Measurements from ENCODE around the gene ARHGAP29.

The ARHGAP29 gene

GRCh38 chr1:94257444-94257843 is 20.1 kb upstream of the ARHGAP29 start:
- Histone ChIP-seq H2BK120ac (ENCODE audit: insufficient read depth, low read length, poor library complexity) (no peak overlapping the region), H3K27ac (ENCODE audit: low read depth, low read length) (no peak overlapping the region), H2BK12ac (ENCODE audit: low read length) (no peak overlapping the region), H3K4me1 (ENCODE audit: control insufficient read depth in 1 of 2, insufficient read depth in 2 of 2, low read length in 2 of 2) (no peaks in the 10 kb centered on the region), H3K23ac (ENCODE audit: low read length) (no peak overlapping the region), H3K4ac (ENCODE audit: low read depth, low read length) (no peak overlapping the region), H2BK5ac (ENCODE audit: low read depth, low read length, poor library complexity) (no peak overlapping the region), H3K4me3 (ENCODE audit: low read depth, low read length) (no peak overlapping the region), H3K4me2 (ENCODE audit: low read length) (no peak overlapping the region), H3K9ac (ENCODE audit: low read length) (no peak overlapping the region), H3K79me1 (ENCODE audit: low read length) (no peaks in the 10 kb centered on the region), H3K9me3 (ENCODE audit: insufficient read depth, low read depth, low read length) (no peaks in the 10 kb centered on the region), H3K14ac (ENCODE audit: low read length) (no peak overlapping the region), H3K27me3 (ENCODE audit: insufficient read depth, low read length) (no peaks in the 10 kb centered on the region), H3K36me3 (ENCODE audit: control insufficient read depth in 1 of 2, insufficient read depth in 2 of 2, low read length in 2 of 2) (no peaks in the 10 kb centered on the region), H3K18ac (ENCODE audit: low read length) (no peak overlapping the region), H2AK5ac (ENCODE audit: low read length) (no peak overlapping the region), H2AFZ (ENCODE audit: insufficient read depth, low read length, poor library complexity) (no peak overlapping the region), H4K8ac (ENCODE audit: low read depth, low read length) (no peak overlapping the region), H3K79me2 (ENCODE audit: control insufficient read depth, insufficient read depth, low read length, poor library complexity) (no peaks in the 10 kb centered on the region), H4K12ac (ENCODE audit: low read depth, low read length) (no peak overlapping the region), H4K91ac (ENCODE audit: low read depth, low read length) (no peak overlapping the region)
- no peak for DNase-seq

GRCh38 chr1:94255476-94255875 is 18.1 kb upstream of the ARHGAP29 start:
- no peak overlapping the region for H2BK12ac ChIP-seq (ENCODE audit: low read length)
- H3K9ac ChIP-seq (ENCODE audit: low read length) = no peak overlapping the region
- no peak overlapping the region for H3K23ac ChIP-seq (ENCODE audit: low read length)
- no peak overlapping the region for H2AFZ ChIP-seq (ENCODE audit: insufficient read depth, low read length, poor library complexity)
- no peaks in the 10 kb centered on the region for H3K79me1 ChIP-seq (ENCODE audit: low read length)
- H3K14ac ChIP-seq (ENCODE audit: low read length) = no peak overlapping the region
- H3K4me3 ChIP-seq (ENCODE audit: low read depth, low read length) = no peak overlapping the region
- H4K91ac ChIP-seq (ENCODE audit: low read depth, low read length) = no peak overlapping the region
- H2BK5ac ChIP-seq (ENCODE audit: low read depth, low read length, poor library complexity) = no peak overlapping the region
- H3K36me3 ChIP-seq (ENCODE audit: control insufficient read depth in 1 of 2, insufficient read depth in 2 of 2, low read length in 2 of 2) = no peaks in the 10 kb centered on the region
- no peak overlapping the region for H3K18ac ChIP-seq (ENCODE audit: low read length)
- no peaks in the 10 kb centered on the region for H3K27me3 ChIP-seq (ENCODE audit: insufficient read depth, low read length)
- DNase-seq = no peak
- H2BK120ac ChIP-seq (ENCODE audit: insufficient read depth, low read length, poor library complexity) = no peak overlapping the region
- H3K4me1 ChIP-seq (ENCODE audit: control insufficient read depth in 1 of 2, insufficient read depth in 2 of 2, low read length in 2 of 2) = no peaks in the 10 kb centered on the region
- no CpG with 5 or more reads among the region's 2 CpGs for WGBS (ENCODE audit: extremely low coverage, insufficient coverage, insufficient read length)
- H3K27ac ChIP-seq (ENCODE audit: low read depth, low read length) = no peak overlapping the region
- H3K79me2 ChIP-seq (ENCODE audit: control insufficient read depth, insufficient read depth, low read length, poor library complexity) = no peaks in the 10 kb centered on the region
- H4K8ac ChIP-seq (ENCODE audit: low read depth, low read length) = no peak overlapping the region
- no peak overlapping the region for H3K4ac ChIP-seq (ENCODE audit: low read depth, low read length)
- no peak overlapping the region for H2AK5ac ChIP-seq (ENCODE audit: low read length)
- H3K9me3 ChIP-seq (ENCODE audit: insufficient read depth, low read depth, low read length) = no peaks in the 10 kb centered on the region
- H3K4me2 ChIP-seq (ENCODE audit: low read length) = no peak overlapping the region
- H4K12ac ChIP-seq (ENCODE audit: low read depth, low read length) = no peak overlapping the region

GRCh38 chr1:94254073-94254810 is 16.9 kb upstream of the ARHGAP29 start:
- no peak overlapping the region for H4K8ac ChIP-seq (ENCODE audit: low read depth, low read length)
- H3K79me2 ChIP-seq (ENCODE audit: control insufficient read depth, insufficient read depth, low read length, poor library complexity) = no peaks in the 10 kb centered on the region
- H4K12ac ChIP-seq (ENCODE audit: low read depth, low read length) = no peak overlapping the region
- H3K36me3 ChIP-seq (ENCODE audit: control insufficient read depth in 1 of 2, insufficient read depth in 2 of 2, low read length in 2 of 2) = no peaks in the 10 kb centered on the region
- no peaks in the 10 kb centered on the region for H3K27me3 ChIP-seq (ENCODE audit: insufficient read depth, low read length)
- H2AK5ac ChIP-seq (ENCODE audit: low read length) = no peak overlapping the region
- no peak overlapping the region for H4K91ac ChIP-seq (ENCODE audit: low read depth, low read length)
- H3K79me1 ChIP-seq (ENCODE audit: low read length) = no peaks in the 10 kb centered on the region
- no peak overlapping the region for H2AFZ ChIP-seq (ENCODE audit: insufficient read depth, low read length, poor library complexity)
- H3K14ac ChIP-seq (ENCODE audit: low read length) = no peak overlapping the region
- H3K4me3 ChIP-seq (ENCODE audit: low read depth, low read length) = no peak overlapping the region
- no peak overlapping the region for H3K9ac ChIP-seq (ENCODE audit: low read length)
- H3K4ac ChIP-seq (ENCODE audit: low read depth, low read length) = no peak overlapping the region
- peaks cover 2 to 4% of the 10 kb centered on the region in 2 experiments for H3K4me1 ChIP-seq (ENCODE audit: control insufficient read depth in 1 of 2, insufficient read depth in 2 of 2, low read length in 2 of 2)
- no peaks in the 10 kb centered on the region for H3K9me3 ChIP-seq (ENCODE audit: insufficient read depth, low read depth, low read length)
- no peak for DNase-seq
- no peak overlapping the region for H3K4me2 ChIP-seq (ENCODE audit: low read length)
- H3K18ac ChIP-seq (ENCODE audit: low read length) = no peak overlapping the region
- WGBS (ENCODE audit: extremely low coverage, insufficient coverage, insufficient read length) = no CpG with 5 or more reads among the region's 3 CpGs
- no peak overlapping the region for H2BK120ac ChIP-seq (ENCODE audit: insufficient read depth, low read length, poor library complexity)
- H2BK5ac ChIP-seq (ENCODE audit: low read depth, low read length, poor library complexity) = no peak overlapping the region
- H3K23ac ChIP-seq (ENCODE audit: low read length) = no peak overlapping the region
- H3K27ac ChIP-seq (ENCODE audit: low read depth, low read length) = no peak overlapping the region
- H2BK12ac ChIP-seq (ENCODE audit: low read length) = no peak overlapping the region

- Histone ChIP-seq H2BK120ac (ENCODE audit: insufficient read depth, low read length, poor library complexity) (no peak overlapping the region), H3K4ac (ENCODE audit: low read depth, low read length) (no peak overlapping the region), H3K23ac (ENCODE audit: low read length) (no peak overlapping the region), H4K91ac (ENCODE audit: low read depth, low read length) (no peak overlapping the region), H4K8ac (ENCODE audit: low read depth, low read length) (no peak overlapping the region), H2AFZ (ENCODE audit: insufficient read depth, low read length, poor library complexity) (no peak overlapping the region), H3K18ac (ENCODE audit: low read length) (no peak overlapping the region), H3K27me3 (ENCODE audit: insufficient read depth, low read length) (no peaks in the 10 kb centered on the region), H3K36me3 (ENCODE audit: control insufficient read depth in 1 of 2, insufficient read depth in 2 of 2, low read length in 2 of 2) (no peaks in the 10 kb centered on the region), H3K9me3 (ENCODE audit: insufficient read depth, low read depth, low read length) (no peaks in the 10 kb centered on the region), H2BK5ac (ENCODE audit: low read depth, low read length, poor library complexity) (no peak overlapping the region), H2BK12ac (ENCODE audit: low read length) (no peak overlapping the region), H3K4me1 (ENCODE audit: control insufficient read depth in 1 of 2, insufficient read depth in 2 of 2, low read length in 2 of 2) (peaks cover 2 to 4% of the 10 kb centered on the region in 2 experiments), H3K4me2 (ENCODE audit: low read length) (no peak overlapping the region), H3K27ac (ENCODE audit: low read depth, low read length) (no peak overlapping the region), H3K79me2 (ENCODE audit: control insufficient read depth, insufficient read depth, low read length, poor library complexity) (no peaks in the 10 kb centered on the region), H3K14ac (ENCODE audit: low read length) (no peak overlapping the region), H4K12ac (ENCODE audit: low read depth, low read length) (no peak overlapping the region), H3K9ac (ENCODE audit: low read length) (no peak overlapping the region), H3K4me3 (ENCODE audit: low read depth, low read length) (no peak overlapping the region), H2AK5ac (ENCODE audit: low read length) (no peak overlapping the region), H3K79me1 (ENCODE audit: low read length) (no peaks in the 10 kb centered on the region)
- no CpG with 5 or more reads among the region's 9 CpGs for WGBS (ENCODE audit: extremely low coverage, insufficient coverage, insufficient read length)
- no peak for DNase-seq
Observed at GRCh38 chr1:94253456-94254017, 16.2 kb upstream of the ARHGAP29 start.
